ENCODE results near the gene RABGAP1.

RABGAP1 gene

DNA sequence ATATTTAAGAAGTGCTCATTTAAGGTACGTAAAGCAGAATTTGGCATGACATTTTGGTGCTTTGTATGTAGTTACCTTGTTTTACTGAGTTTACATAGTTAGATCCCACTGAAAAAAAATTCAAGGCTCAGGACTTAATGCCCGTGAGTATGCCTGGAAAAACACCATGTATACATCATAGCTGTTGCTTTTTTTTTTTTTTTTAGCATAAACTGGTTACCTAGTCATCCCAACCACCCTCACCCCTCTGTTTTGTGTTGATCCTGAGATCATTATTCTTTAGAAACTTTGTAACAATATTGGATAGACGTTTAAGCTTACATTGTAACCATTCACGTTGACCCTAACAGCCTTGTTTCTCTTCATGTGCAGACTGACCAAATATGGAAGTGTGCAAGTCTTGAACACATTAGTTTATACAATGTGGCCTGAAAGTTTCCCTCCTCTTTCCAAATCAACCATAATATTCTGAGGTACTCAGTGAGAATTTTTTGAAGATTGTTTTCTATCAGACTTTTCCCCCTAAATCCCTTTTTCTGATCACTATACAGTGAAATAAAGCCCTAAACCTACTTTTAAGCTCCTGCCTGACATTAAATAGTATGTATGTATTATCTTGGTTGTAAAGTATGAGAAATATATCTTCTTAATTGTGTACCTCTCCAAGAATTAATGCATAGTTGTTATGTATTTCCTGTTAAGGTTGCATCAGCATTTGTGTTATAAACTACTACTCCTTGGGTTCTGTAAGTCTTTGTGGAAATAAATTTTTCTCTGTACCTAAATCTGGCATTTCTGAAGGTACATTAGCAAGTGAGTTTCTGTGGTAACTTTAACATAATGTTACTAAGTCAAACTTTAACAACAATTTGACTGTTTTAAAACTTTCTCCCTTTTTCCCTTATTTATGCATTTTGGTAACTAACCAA, 4.4 kb downstream of the RABGAP1 start:
- DNase-seq (ENCODE audit: low read depth, low spot score): no peak

DNA sequence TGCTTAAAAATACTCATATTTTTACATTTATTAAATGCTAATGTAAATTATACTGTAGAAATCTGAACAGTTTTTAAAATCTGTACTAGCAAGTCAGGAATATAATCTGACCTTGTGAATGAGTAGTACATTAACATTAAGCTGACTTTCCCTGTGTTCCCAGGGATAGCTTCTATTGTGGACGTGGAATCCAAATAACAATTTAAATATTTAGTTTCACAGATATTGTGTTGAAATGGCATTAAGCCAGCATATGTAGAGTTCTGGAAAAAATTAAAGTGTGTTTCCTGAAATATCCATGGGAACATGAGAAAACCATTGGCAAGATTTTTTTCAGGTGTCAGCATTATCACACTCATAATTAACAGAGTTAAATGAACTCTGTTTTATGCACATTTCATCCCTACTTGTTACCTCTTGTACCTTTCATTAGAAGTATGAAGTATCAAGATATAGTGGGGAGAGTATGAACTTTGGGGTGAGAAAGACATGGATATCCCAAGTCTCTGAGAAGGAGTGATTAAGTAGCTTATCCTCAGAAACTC, 5.7 kb downstream of the RABGAP1 start:
- no peak for DNase-seq (ENCODE audit: low read depth, low spot score)

DNA sequence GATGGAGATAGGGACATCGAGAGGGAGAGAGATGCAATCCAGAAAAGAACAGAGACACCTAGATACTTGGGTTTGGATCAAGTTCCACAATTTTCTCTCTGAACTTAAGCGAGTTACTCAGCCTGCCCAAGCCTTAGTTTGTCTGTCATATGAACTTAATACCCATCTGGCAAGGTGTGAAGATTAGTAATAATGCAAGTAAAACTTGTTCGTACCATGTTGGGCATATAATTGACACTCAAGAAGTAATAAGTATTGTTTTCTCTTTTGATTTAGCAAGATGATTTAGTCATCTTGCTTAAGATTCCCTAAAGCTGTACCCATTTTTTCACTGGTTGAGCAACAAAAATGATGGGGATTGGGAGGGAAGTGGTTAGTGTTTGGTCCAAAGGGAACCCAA, 7.5 kb downstream of the RABGAP1 start:
- no peak for DNase-seq (ENCODE audit: low read depth, low spot score)

DNA sequence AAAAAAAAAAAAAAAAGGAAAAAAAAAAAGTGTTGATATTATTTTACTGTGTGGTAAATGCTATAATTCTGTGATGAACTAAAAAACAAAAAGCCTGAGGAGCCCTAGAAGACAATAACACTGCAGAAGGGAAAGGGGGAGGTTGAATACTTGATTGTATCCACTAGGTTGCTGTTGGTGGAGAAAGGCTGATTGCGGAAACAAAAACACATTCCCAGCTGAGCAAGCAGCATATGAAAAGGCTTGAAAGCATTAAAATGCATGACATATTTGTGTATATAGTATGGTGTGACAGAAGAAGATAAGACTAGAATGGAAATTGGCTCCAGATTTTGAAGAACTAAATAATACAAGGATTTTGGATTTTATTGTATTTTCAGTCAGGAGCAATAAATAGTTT, 8.9 kb downstream of the RABGAP1 start:
- no peak for DNase-seq (ENCODE audit: low read depth, low spot score)

DNA sequence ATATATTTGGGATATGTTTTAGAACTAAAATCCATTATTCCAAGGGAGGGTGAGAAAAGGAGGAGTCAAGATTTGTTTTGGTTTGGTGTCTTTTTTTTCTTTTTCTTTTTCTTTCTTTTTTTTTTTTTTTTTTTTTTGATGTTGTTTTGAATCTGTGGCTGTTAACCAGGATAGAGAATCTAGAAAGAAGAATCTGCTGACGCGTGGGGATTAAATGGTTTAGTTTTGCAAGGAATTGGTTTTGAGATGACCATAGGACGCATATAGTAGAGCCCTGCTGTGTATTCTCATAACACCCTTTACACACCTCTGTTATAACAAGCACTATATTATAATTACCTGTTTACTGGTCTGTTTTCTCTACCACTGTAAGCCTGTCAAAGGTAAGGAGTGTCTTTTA, 9.4 kb downstream of the RABGAP1 start:
- DNase-seq (ENCODE audit: low read depth, low spot score): no peak

DNA sequence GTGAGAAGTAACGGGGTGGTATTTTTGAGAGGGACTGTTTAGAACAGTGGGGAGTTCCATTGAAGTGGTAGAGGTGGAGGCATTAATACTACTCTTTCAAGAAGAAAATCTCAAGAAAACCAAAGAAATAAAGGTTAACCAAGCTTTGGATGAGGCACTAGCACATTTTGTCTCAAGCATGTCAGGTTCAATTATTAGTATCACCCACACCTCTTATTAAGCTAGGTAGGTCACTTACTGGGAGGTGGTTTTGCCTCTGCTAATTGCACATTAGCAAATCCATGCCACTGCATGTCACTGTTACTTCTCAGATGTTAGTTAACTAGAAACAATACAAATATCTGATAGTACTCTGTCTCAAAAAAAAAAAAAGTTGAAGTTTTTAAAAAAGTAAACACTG, 10.2 kb downstream of the RABGAP1 start:
- no peak for DNase-seq (ENCODE audit: low read depth, low spot score)

DNA sequence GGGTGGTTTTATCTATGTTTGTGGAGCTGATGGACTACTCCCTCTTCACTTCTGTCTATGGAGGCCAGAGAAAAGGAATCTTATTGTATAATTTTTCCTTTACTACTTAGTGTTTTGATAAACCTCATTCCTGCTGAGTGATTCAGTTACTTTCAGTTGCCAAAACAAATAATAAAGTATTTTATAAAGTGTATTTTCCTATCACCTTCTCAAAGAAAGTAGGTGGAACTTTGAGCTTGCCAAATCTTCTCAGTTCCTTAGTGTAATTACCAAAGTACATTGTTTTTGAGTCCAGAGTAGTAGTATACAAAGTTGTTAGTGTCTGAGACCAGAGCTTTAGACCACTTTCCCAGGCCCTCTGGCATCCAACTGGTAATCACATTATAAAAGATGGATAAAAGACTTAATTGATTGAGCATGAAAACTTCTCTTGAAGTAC, 13.5 kb downstream of the RABGAP1 start:
- no peak for DNase-seq (ENCODE audit: low read depth, low spot score)

DNA sequence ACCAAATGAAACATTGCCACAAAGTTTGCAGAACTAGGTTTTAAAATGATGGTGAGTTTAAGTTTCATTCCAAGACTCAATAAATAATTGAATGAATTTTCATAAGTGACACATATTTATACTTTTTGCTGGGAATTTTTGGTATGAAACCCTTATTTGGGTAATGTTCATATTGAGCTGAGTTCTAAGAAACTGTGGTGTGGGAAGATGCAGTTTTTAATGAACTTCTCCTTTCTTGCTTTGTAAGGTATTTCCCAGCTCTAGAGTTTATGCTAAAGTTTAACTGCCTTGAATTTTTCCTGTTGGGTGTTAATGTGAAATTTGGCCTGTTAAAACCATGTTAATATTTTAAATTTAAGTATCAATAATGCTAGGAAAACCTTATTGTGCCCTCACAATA, 15.1 kb downstream of the RABGAP1 start:
- no peak for DNase-seq (ENCODE audit: low read depth, low spot score)

DNA sequence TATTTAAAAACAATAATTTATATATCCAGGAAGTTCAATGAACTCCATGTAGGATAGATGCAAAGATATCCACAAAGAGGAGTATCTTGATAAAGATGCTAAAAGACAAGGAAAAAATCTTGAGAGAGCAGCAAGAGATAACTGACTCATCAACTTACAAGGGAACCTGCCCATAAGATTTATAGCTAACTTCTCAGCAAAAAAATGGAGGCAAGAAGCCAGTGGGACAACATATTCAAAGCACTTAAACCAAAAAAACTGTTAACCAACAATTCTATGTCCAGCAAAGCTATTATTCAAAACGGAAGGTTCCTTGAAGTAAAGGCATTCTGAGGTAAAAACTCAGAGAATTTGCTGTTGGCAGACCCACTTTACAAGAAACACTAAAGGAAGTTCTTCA, 20.3 kb downstream of the RABGAP1 start:
- DNase-seq (ENCODE audit: low read depth, low spot score): no peak

DNA sequence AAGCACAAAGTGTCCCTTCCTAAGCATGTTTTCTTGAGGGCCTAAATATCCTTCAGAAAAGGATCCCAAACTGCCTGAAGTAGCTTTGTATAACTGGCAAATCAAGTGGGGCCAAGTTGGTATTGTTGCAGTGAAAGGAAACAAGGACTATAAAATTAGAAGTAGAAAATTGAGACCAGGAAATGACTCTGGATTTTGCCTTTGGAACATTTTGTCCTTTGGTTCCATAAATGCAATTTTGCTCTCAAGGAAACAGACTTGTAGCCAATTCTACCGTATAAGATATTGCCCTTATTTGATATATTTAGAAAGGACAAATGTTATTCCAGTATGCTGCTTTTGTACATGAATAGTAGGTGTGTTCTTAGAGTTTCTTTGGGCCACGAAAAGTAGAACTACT, 34.4 kb downstream of the RABGAP1 start:
- no peak for DNase-seq (ENCODE audit: low read depth, low spot score)

DNA sequence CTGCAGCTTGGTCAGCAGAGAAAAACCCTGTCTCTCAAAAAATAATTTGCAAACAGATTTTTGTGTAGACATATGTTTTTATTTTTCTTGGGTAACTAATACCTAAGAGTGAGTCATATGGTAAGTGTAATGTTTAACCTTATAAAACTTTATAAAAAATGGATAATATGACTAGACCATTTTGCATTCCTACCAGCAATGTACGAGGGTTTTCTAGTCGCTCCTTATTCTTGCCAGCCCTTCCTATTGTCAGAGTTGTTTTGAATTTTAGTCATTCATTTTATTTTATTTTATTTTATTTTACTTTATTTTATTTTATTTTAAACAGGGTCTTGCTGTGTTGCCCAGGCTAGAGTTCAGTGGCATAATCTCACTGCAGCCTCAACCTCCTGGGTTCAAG, 37.8 kb downstream of the RABGAP1 start:
- no peak for DNase-seq (ENCODE audit: low read depth, low spot score)

DNA sequence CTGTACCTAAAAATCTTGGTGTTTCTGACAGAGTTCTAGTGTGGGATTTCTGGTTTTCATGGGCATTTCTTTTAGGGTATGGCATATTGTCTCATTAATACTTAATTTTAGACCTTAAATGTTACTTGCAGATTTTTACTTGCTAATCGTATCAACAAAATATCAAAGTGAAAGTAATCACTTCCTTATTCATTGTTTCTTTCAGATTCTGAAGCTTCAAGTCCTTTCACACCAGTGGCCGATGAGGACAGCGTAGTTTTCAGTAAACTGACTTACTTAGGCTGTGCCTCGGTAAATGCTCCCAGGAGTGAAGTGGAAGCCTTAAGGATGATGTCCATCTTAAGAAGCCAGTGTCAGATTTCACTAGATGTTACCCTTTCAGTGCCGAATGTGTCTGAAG, 45.2 kb downstream of the RABGAP1 start:
- DNase-seq (ENCODE audit: low read depth, low spot score): no peak

DNA sequence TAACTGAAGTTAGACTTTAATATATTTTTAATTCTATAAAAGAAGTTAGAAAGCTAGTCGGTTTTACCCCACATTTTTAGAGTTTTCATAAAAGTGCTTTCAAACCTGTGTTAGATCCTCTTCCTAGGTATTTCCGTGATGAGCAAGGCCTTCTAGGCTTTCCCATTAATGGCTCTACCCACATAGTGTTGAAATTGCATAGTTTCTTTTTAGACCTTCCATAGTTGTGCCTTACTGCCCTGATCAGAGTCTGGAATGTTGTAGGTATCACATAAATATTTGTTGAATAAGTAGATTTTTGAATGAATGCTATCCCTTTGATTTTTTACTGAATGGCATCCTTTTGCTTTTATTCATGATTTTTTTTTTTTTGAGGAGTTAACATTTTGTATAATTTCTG, 47.3 kb downstream of the RABGAP1 start:
- no peak for DNase-seq (ENCODE audit: low read depth, low spot score)

DNA sequence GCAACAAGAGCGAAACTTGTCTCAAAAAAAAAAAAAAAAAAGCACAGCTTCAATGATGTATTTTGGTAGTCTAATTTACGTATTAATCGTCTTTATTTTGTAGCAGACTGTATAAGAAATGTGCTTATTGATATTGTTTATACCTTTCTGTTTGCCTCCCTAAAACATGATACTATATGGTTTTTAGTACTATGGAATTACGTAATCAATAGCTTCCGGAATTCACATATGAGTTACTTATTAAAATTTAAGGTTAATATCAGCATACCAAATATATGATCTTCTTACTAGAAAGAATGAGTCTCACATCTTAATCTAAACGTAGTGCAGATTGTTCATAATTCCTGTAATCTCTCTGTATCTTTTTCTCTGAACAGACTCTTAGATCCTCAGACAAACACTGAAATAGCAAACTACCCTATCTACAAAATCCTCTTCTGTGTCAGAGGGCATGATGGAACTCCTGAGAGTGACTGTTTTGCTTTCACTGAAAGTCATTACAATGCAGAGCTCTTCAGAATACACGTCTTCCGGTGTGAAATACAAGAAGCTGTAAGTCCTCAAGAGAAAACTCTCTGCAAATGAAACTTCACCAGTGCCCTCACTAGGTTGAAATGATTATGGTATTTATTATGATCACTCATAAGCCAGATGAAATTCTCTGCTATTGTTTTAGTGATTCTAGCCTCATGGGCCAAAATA, 48.3 kb downstream of the RABGAP1 start:
- no peak for DNase-seq (ENCODE audit: low read depth, low spot score)

DNA sequence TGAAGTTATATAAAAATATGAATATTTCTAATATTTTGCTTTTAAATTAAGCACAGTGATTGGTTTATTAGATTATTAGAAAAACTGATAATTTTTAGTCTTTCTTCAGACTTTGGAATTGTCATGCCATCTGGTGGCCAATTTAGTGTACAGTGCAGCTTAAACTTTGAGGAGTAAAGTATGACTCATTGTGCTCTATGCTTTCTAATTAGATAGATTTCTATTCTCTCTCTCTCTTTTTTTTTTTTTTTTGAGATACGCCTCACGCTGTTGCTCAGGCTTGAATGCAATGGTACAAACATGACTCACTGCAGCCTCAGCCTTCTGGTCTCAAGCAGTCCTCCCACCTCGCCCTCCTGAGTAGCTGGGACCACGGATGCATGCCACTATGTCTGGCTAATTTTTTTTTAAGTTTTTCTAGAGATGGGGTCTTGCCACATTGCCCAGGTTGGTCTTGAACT, 50.6 kb downstream of the RABGAP1 start:
- no peak for DNase-seq (ENCODE audit: low read depth, low spot score)

DNA sequence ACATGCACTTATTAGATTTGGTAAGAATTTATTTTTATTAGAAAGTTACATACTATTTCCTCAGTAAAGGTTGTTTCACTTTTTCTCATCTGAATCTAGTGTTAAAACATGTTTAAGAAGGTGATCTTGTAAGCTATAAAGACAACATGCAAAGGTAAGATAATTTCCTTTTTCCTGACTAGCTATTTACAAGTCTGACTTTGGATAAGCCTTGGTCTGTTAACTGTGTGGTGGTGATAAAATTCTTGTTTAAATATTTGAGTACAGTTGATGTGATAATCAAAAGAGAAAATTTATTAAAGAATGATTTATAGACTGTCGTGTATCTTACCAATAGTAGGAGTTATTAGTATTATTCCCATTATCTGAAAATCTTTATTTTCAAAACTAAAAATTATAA, 55.8 kb downstream of the RABGAP1 start:
- DNase-seq (ENCODE audit: low read depth, low spot score): no peak

DNA sequence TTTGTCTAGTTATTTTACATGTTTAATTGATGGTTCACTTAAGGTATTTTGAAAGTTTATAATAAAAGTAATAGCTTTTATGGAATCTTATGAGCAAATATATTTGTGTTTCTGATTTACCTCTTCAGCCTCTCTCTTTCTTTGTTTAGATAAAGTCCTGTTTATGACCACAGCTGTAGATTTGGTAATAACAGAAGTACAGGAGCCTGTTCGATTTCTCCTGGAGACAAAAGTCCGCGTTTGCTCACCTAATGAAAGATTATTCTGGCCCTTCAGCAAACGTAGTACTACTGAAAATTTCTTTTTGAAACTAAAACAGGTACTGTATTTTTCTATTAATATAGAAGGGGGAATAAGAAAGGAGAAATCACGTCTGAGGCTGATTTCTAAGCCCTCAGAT, 57.6 kb downstream of the RABGAP1 start:
- DNase-seq (ENCODE audit: low read depth, low spot score): no peak

DNA sequence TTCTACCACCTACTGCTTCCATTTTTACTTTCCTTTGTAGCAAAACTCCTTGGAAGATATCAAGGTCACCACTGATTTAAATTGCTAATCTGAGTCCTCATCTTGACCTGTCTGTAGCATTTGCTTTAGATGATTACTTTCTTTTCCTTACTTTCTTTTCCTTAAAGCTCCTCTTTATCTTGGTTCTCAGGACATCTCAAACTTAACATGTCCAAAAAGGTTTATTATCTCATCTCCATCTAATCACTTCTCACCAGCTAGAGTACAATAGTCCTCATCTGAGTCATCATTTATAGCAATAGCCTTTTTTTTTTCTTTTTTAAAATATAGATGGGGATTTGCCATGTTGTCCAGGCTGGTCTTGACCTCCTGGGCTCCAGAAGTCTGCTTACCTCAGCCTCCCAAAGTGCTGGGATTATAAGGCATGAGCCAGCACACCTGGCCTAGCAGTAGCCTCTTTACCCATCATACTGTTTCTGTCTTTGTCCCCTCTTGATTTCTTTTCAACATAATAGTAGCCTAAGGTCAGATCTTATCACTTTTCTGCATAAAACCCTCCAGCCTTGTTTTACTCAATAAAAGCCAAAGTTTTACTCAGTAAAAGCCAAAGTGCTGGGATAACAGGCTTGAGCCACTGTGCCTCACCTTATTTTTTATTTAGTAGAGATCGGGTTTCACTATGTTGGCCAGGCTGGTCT, 59.7 kb downstream of the RABGAP1 start:
- no peak for DNase-seq (ENCODE audit: low read depth, low spot score)

DNA sequence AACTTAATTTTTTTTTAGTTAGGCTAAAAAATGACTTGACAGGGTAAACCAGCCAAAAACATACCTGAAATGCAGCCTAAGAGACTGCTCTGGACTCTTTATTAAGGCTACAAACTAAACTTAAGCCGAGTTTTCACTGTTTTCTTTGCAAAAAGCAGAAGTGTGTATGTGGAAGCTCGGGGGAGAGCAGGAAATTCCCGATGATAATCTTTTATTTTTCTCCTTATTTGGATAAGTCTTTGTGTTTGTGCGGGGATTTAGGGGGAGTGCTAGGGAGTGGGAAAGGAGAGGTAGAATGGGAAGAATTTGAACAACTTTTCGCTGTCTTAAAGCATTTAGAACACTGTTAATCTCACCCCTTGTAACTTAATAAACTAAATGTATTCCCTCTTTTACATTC, 61.9 kb downstream of the RABGAP1 start:
- DNase-seq (ENCODE audit: low read depth, low spot score): no peak

DNA sequence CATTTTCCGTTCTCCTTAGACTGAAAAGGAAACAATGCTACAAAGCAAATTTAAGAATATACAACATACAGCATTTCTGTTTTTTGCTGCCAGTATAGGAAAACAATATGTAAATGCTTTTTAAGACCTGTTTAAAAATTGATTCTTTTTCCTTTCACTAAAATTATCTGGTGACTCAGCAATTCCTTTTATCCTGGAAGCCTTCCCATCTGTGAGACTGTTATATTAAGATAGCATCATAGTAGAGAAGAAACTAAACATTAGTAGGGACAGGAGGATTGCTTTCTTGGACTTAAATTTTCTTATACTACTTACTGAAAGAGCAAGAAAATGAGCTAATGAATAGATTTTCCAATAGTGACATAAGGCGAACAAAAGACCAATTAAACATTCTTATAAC, 62.6 kb downstream of the RABGAP1 start:
- no peak for DNase-seq (ENCODE audit: low read depth, low spot score)

DNA sequence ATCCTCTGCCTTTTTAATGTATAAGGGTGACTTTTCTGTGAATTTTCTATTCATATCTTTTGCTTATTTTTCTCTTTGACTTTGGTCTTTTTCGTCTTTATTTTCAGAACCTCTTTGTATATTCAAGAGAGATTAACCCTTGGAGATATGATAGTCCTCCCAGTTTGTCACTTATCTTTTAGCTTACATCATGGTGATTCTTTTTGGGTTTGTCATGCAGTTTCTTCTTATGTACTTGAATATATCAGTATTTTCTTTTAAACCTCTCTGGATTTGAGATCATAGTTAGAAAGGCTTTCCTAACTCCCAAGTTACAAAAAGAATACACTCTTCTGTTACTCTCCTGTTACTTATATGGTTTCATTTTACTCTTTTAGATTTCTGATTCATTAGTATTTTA, 65.1 kb downstream of the RABGAP1 start:
- no peak for DNase-seq (ENCODE audit: low read depth, low spot score)

DNA sequence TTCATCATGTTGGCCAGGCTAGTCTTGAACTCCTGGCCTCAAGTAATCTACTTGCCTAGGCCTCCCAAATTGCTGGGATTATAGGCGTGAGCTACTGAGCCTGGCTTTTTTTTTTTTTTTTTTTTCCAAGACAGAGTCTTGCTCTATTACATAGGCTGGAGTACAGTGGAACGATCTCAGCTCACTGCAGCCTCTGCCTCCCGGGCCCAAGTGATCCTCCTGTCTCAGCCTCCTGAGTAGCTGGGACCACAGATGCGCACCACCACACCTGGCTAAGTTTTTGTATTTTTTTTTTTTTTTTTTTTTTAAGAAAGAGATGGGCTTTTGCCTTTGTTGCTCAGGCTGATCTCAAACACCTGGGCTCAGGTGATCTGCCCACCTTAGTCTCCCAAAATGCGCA, 66.4 kb downstream of the RABGAP1 start:
- no peak for DNase-seq (ENCODE audit: low read depth, low spot score)

Measured in iPS DF 19.7 (cell line).